Left lobe of liver (tissue), 2 donors: ENCODE data around the gene LRRC25. TPM values are rescaled to one million over a fixed set of nuclear protein-coding genes. Genes with fewer than 3 reads are reported as not detected.

Experiments used
- ATAC-seq: fragments of 200-7000 bp; cut with Tn5 transposase; one replicate; pipeline ENCODE4 v1.9.1; 2020; ENCODE audit warnings: mild to moderate bottlenecking, moderate library complexity
- DNase-seq: peaks from one replicate; pipeline ENCODE4 v3.0.0-alpha.2; 2020; ENCODE audit warnings: low spot score
- total RNA-seq: library from RNA; stranded (reverse); gene quantifications from one replicate; pipeline ENCODE4 v1.2.1, GENCODE V29; 2021
- donor health status: DM: no; HTN: no; CAD: no; lungs with moderate emphysema.
- donor health status: DM: no; HTN: yes; CAD: no.

Gene LRRC25
- total RNA-seq: 2.2 TPM

DNA sequence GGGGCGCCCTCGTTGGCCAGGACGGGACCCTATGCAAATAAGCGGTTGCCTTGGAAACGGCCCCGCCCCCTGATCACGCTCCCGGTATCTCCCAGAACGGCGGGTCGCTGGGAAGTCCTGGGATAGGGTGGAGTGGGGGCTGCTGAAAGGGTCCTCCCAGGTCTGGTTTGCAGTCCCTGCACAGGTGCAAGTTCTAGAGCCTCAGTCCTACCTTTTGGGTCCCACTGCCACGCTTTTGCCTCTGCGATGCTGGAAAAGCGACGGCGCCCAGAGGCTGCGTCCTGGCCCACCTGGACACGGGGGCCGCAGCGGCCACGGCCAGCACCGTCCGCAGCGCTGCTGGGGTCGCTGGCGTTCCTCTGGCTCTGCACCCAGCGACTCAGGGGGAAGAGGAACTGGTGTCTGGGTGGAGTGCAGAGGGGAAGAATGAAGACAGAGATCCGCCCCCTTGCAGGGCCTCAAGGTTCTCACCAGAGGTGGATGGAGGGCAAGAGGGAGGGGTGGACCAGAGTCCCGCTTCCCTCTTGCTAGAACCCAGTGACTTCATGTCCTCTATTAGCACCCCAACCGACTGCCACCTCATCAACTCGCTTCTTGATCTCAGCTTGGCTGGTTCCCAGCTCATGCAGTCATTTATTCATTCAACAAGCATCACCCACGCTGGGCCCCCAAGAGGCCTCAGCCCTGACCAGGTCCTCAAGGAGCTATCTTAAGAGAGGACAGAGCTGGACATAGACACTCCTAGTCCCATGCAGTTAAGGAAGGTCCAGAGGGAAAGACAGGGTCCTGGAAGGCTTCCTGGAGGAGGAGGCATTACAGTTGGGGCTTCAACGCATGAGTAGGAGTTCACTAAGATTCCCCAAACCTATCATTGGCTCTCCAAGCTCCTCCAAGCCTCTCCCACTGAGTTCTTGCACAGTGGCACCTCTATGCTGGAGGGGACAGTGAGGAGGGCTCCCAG lies at the start of gene LRRC25:
Gene LRRC25 (minus strand): TSS at position 381 of the 961 bp plus-strand sequence. CDS start 659 bp downstream, outside the sequence.
- ATAC-seq (peak; percentile 4), DNase-seq (no peak)

GRCh38 chr19:18446811-18447359 lies 49.5 kb upstream of the LRRC25 start:
- DNase-seq: peak; percentile 74

DNA sequence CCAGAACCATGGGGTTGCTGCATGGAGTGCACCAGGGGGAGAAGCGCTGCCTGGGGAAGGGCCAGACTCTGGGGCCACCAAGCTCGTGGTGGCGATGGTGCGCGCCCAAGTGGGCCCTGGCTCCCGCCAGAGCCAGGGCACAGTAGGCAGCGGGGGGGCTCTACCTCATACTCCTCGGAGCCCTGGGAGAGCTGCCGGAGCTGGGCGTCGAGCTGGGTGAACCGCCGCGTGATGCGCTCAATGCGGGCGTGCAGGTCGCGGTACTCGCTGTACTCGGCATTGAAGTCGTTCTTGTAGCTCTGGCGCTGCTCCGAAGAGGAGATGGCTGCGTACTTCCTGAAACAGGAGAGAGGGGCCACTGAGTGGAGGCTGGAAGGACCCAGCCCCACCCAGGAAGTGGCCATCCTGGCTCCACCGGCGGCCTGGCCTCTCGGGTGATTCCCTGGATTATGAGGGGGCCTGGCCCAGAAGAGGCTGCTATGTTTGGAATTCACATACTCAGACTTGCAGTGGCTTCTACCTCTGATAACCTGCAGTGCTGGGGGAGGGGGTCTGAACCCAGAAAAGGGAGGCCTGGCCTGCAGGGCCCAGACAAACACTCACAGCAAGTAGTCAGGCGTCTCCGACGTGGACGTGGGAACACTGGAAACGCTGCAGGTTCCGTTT lies 48.9 kb upstream of the LRRC25 start:
- DNase-seq (no peak), ATAC-seq (no peak)

More at GRCh38 chr19:18446811-18447359, 49.5 kb upstream of the LRRC25 start:
- ATAC-seq: peak; percentile 71

DNA sequence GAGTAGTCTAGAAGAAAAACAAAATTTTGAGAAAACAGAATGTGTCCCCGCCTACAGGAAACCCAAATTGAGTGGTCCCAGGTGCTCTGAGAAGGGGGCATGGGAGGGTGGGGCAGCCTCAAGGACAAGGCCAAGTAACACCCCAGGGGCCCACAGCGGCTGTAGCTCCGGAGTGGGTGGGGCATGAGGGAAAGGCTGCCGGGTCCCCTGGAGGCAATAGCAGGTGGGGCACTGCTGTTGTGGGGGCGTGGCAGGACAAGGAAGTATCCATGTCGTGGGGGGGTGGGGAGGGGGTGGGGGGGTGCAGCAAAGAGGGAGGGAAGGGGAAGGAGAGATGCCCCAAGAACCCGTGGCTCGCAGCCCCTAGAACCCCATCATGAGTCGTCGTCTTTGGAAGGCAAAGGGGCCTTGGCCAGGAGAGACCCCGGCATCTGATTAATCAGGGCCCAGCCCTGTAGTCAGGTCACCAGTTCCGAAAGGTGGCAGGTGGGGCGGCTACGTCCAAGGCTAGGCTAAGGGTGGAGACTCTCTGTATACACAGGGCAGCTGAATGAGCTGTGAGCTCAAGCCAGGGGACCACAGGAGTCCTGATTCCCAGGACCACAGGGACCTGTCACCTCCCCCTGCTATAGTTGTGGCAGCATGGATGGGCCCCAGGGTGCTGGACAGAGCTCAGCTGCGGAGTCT lies 48.0 kb upstream of the LRRC25 start:
- ATAC-seq: no peak
- no peak for DNase-seq

DNA sequence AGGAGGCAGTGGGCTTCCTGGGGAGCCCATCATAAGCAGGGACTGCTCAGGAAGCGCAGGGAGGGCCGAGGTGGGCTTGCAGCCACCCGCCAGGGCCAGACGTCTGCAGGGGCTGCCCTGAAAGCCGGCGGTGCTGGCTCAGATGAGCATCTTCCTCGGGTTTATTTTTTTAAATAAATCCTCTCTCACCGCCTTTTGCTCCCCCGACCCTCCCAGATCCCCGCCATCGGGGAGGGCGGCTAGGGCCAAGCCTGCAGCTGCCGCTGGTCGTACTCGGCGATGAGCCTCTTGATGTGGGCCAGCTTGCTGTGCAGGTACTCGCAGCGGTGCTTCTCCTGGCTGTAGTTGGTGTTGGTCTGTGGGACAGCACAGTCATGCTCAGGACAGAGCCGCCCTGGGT lies 47.1 kb upstream of the LRRC25 start:
- ATAC-seq (no peak), DNase-seq (no peak)

- DNase-seq (no peak), ATAC-seq (no peak)
Measured at GRCh38 chr19:18443831-18444230, 46.4 kb upstream of the LRRC25 start.

GRCh38 chr19:18443406-18443805 lies 46.0 kb upstream of the LRRC25 start:
- ATAC-seq (no peak), DNase-seq (no peak)

DNA sequence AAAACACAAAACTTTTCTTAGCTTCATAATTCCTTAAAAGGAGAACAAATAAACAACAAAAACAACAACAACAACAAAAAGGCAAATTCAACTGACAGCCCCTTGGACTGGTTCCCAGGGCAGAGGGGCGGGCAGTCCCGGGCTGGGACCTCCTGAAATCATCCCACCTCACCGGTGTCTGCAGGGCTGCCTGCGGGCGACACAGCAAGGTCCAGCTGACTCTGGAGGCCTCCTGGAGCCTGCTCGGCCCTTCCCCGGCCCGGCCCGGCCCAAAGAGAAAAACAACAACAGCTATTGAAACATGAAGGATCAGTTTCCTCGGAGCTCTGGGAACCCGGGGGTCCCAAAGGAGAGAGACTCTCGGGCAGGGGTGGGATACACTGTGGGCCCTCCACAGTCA lies 45.5 kb upstream of the LRRC25 start:
- ATAC-seq (no peak), DNase-seq (no peak)

- ATAC-seq (no peak), DNase-seq (no peak)
Measured at GRCh38 chr19:18441804-18442788, 44.7 kb upstream of the LRRC25 start.

DNA sequence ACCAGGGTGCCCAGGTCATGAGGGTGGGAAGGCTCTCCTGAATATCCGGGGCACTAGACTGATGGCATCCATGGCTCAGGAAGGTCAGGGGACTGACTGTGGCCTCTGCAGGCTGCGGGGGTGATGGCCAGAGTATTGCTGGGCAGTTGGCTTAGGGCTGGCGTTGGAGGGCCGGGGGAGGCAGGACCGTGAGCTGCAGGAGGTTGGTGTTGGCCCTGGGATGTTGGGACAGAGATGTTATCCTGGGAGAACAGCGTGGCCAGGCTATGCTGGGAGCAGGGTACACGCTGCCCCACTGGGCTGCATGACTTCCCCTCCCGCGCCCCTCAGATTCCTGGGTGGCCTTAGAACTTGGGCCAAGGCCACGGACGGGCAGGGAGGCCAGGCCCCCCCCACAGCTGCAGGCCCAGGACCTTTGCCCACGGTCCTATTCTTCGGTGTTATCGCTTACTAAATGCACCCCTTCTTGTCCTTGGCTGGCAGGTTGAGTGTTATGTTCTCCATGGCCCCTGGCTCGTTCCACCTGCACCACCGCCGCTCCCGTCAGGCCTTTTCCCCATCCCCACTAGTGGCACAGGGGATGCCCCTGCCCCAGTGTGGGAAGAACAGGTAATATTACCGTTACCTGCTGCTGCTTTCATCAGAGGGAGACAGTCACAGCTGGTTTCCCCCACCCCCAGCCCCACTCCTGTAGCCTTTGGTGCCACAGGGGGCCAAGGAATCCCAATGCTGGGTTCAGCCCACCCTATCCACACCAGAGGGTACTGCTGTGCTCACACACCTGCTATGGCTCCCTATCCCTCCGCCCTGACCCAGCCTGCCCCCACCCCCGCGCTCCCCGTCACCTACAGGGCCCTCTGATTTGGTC lies 43.7 kb upstream of the LRRC25 start:
- ATAC-seq (no peak), DNase-seq (no peak)

DNA sequence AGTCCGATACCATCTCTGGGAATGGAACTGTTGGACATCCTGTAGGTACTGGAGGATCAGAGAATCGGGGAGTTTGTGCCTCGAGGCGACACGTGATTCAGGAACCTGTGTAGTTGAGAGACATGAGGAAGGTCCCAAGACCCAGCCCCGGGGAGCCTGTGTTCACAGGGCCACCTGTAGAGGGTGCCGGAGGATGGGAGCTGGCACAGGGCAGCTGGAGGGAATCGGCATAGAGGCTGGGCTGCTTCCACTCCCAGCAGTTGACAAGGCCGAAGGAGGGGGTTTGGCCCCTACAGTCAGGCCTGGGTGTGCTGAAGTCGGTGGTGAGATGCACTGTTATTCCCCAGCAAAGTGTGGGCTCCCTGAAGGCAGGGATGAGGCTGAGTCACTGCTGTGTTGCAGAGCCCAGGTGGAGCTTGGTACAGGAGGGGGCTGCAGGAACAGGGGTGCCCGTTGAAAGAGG lies 43.0 kb upstream of the LRRC25 start:
- ATAC-seq: peak; percentile 17
- no peak for DNase-seq

DNA sequence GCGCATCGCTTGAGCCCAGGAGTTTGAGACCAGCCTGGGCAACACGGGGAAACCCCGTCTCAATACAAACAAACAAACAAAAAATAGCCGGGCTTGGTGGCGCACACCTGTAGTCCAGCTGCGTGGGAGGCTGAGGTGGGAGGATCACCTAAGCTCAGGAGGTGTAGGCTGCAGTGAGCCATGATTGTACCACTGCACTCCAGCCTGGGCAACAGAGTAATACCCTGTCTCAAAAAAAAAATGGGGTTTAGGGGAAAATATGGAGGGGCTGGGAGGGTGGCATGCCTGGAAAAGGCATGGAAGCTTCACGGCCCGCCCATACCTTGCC lies 42.5 kb upstream of the LRRC25 start:
- no peak for DNase-seq
- no peak for ATAC-seq

- ATAC-seq: peak; percentile 32
- DNase-seq: peak; percentile 66
Measured at GRCh38 chr19:18439025-18439909, 41.8 kb upstream of the LRRC25 start.

- ATAC-seq (peak; percentile 3), DNase-seq (no peak)
Measured at GRCh38 chr19:18438331-18439024, 41.1 kb upstream of the LRRC25 start.

DNA sequence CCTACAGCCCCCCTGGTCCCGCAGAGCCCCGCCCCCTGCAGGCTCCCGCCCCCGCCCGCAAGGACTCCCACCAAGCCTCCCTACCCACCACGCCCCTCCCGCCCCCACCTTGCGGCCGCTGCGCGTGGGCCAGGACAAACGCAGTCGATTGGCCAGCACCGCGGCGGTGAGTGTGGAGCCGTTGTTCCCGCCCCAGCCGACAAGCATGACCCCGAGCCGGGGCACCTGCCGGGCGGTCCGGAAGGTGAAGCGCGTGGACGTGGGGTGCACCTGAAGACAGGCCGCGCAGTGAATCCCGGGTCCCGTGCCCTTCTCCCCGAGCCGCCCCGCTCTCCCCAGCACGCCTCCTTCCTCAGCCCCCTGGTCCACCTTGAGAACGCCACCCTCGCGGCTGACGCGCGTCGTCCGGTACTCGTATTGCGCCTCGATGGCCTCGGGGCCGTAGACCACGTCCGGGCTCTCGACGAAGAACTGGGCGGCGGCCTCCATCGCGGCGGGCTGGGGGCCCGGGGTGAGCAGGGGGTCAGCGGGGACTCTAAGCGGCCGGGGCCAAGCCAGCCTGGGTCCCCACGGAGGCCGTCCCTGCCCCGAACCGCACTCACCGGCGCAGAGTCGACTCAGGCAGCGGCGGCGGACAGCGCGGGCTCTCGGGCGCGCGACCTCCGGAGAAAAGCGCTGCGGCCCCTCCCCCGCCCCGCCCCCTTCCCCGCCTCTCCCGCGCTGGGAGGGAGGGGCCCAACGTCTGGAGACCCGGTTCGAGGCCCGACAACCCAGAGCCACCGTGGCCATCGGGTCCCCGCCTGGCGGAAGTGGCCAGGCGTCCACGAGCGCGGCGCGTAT lies 40.3 kb upstream of the LRRC25 start, which contains the start of gene ISYNA1:
Gene ISYNA1 (minus strand): TSS at position 643 of the 840 bp plus-strand sequence. CDS start 154 bp downstream, at position 489.
- ATAC-seq: peak; percentile 26
- no peak for DNase-seq
